NT2/D1 (cell line): Measurements from ENCODE around the gene SUSD1.

Experiments used
- SUZ12 ChIP-seq: IDR thresholded peaks from 2 replicates; pipeline ENCODE4 v1.6.1; 2011; ENCODE audit not compliant: insufficient read length, insufficient read depth; ENCODE audit errors: extremely low read depth
- YY1 ChIP-seq: IDR thresholded peaks from 2 replicates; pipeline ENCODE4 v1.6.1; 2011; ENCODE audit not compliant: insufficient read length, insufficient read depth
- ZNF274 ChIP-seq: IDR thresholded peaks from 2 replicates; pipeline ENCODE4 v1.6.1; 2011; ENCODE audit warnings: mild to moderate bottlenecking, low read depth, low read length

DNA sequence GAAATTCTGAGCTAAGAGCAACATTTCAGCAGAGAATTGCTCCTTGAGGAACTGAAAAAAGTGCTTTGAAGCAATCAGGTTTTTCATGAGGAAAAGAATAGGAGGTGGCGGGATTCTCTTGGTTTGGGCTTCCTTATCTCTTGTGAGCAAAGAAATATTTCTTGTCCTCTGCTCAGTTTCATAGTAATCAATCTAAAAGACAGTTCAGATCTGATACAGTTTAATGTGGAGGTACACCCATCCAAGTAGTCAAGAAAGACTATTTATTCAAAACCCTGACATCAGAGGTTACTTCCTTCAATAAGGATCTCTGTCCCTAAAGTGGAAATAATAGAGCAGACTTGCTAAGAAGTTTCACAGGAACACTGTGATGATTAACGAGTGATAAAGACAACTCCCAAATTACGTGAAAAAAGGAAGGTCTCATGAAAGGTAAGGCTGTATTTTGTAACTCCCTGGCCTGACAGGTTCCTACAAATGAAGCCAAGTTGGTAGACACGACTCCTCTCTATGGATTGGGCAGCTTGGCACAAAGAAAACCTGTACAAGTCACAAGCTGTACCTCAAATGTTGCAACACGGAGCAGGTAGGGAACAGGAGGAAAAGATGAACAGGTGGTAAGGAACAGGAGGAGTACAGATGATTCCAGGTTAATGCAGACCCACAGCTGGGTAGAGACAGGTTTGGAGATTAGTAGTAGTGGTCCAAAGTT lies 94.1 kb downstream of the SUSD1 start:
- TF ChIP-seq YY1: no peak
- no peak for TF ChIP-seq ZNF274
- no peak for TF ChIP-seq SUZ12
